RWPE1 (cell line): Measurements from ENCODE around the gene SLC44A2.

Experiments used
- CTCF ChIA-PET: fragments of 350-600 bp; sonication (Branson Sonifier 250); formaldehyde crosslinking; extraction: SDS; loops from one replicate; lab custom pipeline; 2021; lab: Yijun Ruan, JAX
- POLR2A ChIA-PET: fragments of 400-600 bp; formaldehyde crosslinking; extraction: SDS; loops from one replicate; lab custom pipeline; 2020; ENCODE audit warnings: antibody characterized with exemption; ENCODE audit not compliant: low non-redundant PET; lab: Yijun Ruan, JAX
- DNase-seq: peaks from one replicate; pipeline ENCODE4 v3.0.0; 2012; ENCODE audit warnings: low spot score
- H3K27ac ChIP-seq: fragments of 450-650 bp; 2 replicates; pipeline ENCODE4 v1.5.1; 2017
- TF ChIP-seq, protein P1 (sequence below): fragments of 450-650 bp; conservative IDR thresholded peaks from 2 replicates; pipeline ENCODE4 v1.5.1; 2017; ENCODE audit warnings: low read depth, mild to moderate bottlenecking

SLC44A2 gene

DNA sequence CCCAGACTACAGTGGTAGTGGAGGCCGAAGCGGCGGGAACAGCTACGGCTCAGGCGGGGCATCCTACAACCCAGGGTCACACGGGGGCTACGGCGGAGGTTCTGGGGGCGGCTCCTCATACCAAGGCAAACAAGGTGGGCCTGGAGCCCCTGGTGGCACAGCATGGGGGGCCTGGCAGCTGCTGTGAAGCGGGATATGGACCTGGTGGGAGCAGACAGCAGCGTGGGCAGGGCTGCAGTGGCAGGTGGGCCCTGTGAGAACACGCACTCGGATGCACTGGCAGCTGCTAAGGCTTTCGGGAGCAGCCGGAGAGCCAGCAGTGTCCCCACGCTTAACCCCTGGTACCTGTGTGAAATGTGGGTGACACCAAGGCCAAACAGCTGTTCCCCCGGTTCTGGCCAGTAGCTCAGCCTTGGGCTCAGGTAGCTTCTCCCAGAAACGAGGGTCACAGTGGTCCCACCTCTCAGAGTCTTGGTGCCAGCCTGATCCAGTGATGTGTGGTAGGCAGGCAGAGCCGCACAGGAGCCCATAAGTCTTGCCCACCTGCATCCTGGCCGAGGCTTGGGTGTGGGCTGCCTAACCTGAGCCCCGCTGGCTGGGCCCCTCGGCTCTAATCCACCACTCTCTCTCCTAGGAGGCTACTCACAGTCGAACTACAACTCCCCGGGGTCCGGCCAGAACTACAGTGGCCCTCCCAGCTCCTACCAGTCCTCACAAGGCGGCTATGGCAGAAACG, 63.4 kb downstream of the SLC44A2 start:
- peak overlapping the region; percentile 4; the same call in 1 of the 2 replicates for H3K27ac ChIP-seq
- POLR2A ChIA-PET, result no interaction called here
- DNase-seq, result no peak
- CTCF ChIA-PET, result interaction anchor here (0.6 to 0.7 kb wide), 2 partner anchors 27 to 96 kb away, joined by 3 to 4 read pairs; no protein-coding TSS in a partner anchor
- TF ChIP-seq, protein P1, sequence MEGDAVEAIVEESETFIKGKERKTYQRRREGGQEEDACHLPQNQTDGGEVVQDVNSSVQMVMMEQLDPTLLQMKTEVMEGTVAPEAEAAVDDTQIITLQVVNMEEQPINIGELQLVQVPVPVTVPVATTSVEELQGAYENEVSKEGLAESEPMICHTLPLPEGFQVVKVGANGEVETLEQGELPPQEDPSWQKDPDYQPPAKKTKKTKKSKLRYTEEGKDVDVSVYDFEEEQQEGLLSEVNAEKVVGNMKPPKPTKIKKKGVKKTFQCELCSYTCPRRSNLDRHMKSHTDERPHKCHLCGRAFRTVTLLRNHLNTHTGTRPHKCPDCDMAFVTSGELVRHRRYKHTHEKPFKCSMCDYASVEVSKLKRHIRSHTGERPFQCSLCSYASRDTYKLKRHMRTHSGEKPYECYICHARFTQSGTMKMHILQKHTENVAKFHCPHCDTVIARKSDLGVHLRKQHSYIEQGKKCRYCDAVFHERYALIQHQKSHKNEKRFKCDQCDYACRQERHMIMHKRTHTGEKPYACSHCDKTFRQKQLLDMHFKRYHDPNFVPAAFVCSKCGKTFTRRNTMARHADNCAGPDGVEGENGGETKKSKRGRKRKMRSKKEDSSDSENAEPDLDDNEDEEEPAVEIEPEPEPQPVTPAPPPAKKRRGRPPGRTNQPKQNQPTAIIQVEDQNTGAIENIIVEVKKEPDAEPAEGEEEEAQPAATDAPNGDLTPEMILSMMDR, result no peak

DNA sequence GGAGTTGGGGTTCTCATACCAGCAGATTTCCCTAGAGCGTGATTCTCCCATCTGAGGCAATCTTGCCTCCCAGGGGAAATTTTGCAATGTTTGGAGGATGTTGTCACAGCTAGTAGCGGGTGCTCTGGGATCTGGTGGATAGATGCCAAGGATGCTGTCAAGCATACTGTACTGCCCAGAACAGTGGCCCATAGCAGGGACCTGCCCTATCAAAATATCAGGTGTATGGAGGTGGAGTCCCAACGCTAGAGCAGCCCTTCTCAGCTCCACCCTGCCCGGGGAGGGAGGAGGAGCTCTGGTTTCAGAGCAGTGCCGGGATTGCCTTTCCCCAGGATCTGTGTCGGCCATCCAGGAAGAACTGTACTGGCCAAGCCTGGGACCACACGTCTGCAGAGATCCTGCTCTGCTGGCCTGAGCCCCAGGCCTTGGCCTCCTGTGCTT, 65.0 kb downstream of the SLC44A2 start:
- H3K27ac ChIP-seq, result peak overlapping the region; percentile 21
- CTCF ChIA-PET, result interaction anchor here (0.6 to 2.1 kb wide), 2 partner anchors 9 to 346 kb away, joined by 3 to 9 read pairs; no protein-coding TSS in a partner anchor
- TF ChIP-seq, protein P1, result no peak
- no peak for DNase-seq
- POLR2A ChIA-PET, result interaction anchor here (0.6 to 0.7 kb wide), 2 partner anchors 38 to 681 kb away, joined by 3 to 4 read pairs; no protein-coding TSS in a partner anchor

DNA sequence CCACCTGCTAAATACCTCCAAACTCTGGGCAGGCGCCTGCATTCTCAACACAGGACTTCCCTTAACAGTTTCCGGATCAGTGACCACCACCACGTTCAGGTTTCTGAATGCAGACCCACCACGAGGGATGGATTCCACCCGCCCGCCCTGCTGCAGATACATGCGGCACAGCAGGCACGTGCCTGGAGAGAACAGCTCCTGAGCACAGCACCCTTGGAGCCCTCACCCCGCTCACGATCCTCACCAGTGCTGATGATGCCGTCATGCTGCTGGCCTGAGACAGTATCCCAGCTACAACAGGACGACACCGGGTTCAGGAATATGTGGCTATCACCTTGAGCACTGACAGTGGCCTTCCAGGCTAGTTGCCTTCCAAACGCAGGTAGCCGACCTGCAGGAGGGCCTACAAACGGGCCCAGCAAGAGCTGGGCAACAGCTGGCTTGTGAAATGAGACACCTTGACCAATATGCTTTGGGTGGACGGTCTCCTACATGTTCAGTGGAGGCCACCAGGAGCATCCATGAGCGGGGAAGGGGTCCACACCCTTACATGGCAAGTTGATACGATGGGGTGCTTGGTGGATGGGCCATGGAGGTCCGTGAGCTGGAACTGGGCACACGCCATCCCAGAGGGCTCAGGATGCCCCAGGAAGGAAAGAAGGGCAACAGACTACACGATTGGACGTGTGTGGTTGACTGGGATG, 66.0 kb downstream of the SLC44A2 start:
- no peak for DNase-seq
- TF ChIP-seq, protein P1, result no peak
- CTCF ChIA-PET, result interaction anchor here (2.1 kb wide), 1 partner anchor 8 kb away, joined by 9 read pairs; no protein-coding TSS in a partner anchor
- POLR2A ChIA-PET, result no interaction called here
- H3K27ac ChIP-seq, result peak overlapping the region; percentile 21

DNA sequence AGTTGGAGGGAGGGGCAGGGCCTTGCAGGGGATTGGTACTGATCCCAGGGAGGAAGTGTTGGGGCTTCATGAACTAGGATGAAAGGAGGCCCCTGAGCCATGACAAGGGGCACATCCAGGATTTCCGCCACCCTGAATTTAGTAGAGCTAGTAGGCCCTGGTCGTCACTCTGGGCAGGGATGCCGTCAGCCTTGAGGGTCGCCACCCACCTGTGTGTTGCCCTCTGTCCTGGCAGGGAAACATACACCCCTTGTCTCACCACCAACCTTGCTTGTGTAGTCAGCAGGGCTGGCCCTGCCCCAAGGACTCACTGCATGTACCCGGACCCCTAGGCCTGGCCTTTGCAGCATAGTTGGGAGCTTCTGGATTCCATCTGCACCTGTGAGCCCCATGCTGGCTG, 66.5 kb downstream of the SLC44A2 start:
- ChIA-PET POLR2A (no interaction called here), CTCF (interaction anchor here (1.1 kb wide), 1 partner anchor 10 kb away, joined by 4 read pairs; no protein-coding TSS in a partner anchor)
- no peak for DNase-seq
- H3K27ac ChIP-seq, result peak overlapping the region; percentile 21
- TF ChIP-seq, protein P1, result no peak

DNA sequence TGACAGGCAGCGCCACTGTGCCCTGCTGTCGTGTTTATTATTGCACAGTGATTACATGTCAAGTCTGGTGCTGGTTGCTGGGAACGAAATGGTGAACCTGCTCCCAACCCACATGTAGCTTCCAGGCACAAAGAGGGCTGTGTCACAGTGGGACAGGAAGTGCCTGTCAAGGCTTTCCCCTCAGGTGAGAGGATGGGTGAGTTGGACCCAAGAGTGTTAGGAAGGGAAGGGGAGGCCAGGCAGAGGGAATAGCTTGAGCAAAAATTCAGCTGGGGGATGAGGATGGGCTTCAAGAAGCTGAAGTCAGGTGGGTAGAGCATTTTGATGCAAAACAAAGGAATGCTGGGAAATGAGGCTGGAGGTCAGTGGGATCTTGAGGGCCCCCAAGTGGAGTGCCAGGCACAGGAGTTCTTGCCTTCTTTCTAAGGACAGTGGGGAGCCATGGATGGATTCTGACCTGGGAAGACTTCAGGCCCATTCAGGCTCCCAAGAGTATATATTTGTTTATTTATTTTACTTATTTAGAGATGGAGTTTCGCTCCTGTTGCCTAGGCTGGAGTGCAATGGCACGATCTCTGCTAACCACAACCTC, 67.4 kb downstream of the SLC44A2 start:
- H3K27ac ChIP-seq, result peak overlapping the region; percentile 21
- TF ChIP-seq, protein P1, result no peak
- CTCF ChIA-PET, result interaction anchor here (1.1 kb wide), 1 partner anchor 11 kb away, joined by 4 read pairs; no protein-coding TSS in a partner anchor
- POLR2A ChIA-PET, result no interaction called here
- DNase-seq, result no peak
